SJCRH30 (cell line): ENCODE data around the gene BCL2L15. TPM values are rescaled to one million over a fixed set of nuclear protein-coding genes. Genes with fewer than 3 reads are reported as not detected.

Experiments
- DNase-seq, 2 experiments: peaks; one replicate each; pipeline ENCODE4 v3.0.0-alpha.2; 2015 to 2020
- H3K27ac ChIP-seq: fragments of 250-450 bp; sonication (Bioruptor Pico); 2 replicates; pipeline ENCODE4 v1.5.1; 2020; ENCODE audit warnings: mild to moderate bottlenecking, moderate library complexity
- H3K27me3 ChIP-seq: fragments of 250-450 bp; sonication (Bioruptor Pico); 2 replicates; pipeline ENCODE4 v1.5.1; 2020; ENCODE audit warnings: mild to moderate bottlenecking, moderate library complexity
- H3K36me3 ChIP-seq: fragments of 250-450 bp; sonication (Bioruptor Pico); 2 replicates; pipeline ENCODE4 v1.5.1; 2020; ENCODE audit warnings: mild to moderate bottlenecking, moderate library complexity
- H3K4me1 ChIP-seq: fragments of 250-450 bp; sonication (Bioruptor Pico); 2 replicates; pipeline ENCODE4 v1.5.1; 2020; ENCODE audit warnings: mild to moderate bottlenecking, moderate library complexity
- H3K4me3 ChIP-seq: fragments of 250-450 bp; sonication (Bioruptor Pico); 2 replicates; pipeline ENCODE4 v1.5.1; 2020; ENCODE audit warnings: mild to moderate bottlenecking, moderate library complexity
- H3K9me3 ChIP-seq: fragments of 250-450 bp; sonication (Bioruptor Pico); replicated peaks from 2 replicates; pipeline ENCODE4 v1.5.1; 2020; ENCODE audit warnings: mild to moderate bottlenecking, moderate library complexity
- total RNA-seq: library from RNA; depleted of rRNA; stranded (reverse); fragments of >200 nt; shearing (Covaris generic); gene quantifications from 2 replicates; pipeline ENCODE4 v1.2.3, GENCODE V29; 2014

Gene BCL2L15
- total RNA-seq, 1 experiment from 2014 or later: 0.18 TPM

DNA sequence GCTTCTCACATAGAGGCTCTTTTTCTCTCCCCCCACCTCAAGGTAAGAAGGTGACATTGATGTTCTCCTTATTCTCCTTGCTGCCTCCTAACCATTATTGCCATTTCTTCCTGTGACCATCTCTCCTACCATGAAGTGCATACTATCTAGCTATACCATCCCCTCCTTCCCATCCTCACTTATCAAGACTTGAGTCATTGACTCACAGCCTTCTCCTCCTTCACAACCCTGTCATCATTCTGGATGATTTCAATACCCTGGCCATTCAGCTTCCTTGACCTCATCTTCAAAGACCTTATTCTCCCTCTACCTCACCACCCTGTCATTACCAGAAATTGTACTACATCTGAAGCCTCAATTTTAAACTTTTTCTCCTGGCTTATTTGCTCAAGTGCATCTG is 30.9 kb upstream of the BCL2L15 start:
- no peak for DNase-seq
- Histone ChIP-seq H3K36me3 (peaks cover 3% of the 10 kb centered on the region; the same call in 1 of the 2 replicates), H3K27me3 (no peaks in the 10 kb centered on the region), H3K27ac (no peak overlapping the region), H3K4me1 (no peaks in the 10 kb centered on the region), H3K9me3 (no peaks in the 10 kb centered on the region), H3K4me3 (no peak overlapping the region)

DNA sequence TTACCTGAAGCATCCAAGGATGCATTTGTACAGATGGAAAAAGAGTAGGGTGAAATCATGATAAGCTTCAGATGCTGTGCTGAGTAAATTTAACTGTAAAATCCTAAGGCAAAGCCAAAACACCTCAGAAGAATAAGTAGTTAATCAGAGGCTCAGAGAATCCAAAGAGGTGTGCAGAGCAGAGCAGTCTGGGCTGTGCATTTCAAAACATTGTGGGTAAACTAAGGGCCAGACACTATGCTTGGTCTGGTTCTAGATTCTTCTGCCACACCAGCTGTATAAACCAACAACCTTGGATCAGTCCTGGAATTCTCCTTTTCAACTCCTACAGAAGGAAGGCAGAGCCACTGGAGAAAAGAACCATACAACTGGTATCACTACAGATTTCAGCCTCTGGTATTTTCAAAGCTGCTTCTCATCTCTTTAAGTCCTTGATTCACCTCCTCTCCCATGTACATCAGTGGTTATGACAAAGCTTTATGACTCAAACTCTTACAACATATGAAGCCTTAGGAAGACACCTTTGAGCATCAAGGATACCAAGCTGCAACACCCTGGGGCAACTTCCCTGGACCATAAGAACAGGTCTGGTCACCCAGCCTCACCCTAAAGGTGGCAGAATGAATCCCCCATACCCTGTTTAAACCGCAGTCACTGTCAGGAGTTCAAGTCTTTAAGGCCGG is 30.2 kb upstream of the BCL2L15 start:
- H3K27ac ChIP-seq: no peak overlapping the region
- H3K4me3 ChIP-seq: no peak overlapping the region
- DNase-seq: no peak
- no peaks in the 10 kb centered on the region for H3K4me1 ChIP-seq
- H3K36me3 ChIP-seq: peaks cover 4% of the 10 kb centered on the region; the same call in 1 of the 2 replicates
- H3K27me3 ChIP-seq: no peaks in the 10 kb centered on the region
- H3K9me3 ChIP-seq: no peaks in the 10 kb centered on the region

DNA sequence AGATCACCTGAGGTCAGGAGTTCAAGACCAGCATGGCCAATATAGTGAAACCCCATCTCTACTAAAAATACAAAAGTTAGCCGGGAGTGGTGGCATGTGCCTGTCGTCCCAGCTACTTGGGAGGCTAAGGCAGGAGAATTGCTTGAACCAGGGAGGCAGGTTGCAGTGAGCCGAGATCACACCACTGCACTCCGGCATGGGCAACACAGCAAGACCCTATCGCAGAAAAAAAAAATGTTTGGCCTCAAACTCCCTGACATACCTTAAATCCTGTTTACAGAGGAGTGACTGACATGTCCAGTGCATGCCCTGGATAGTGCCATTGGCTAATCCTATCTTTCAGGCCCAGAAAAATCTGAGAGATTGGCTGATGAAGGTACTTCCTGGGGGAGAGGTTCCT is 29.6 kb upstream of the BCL2L15 start:
- Histone ChIP-seq H3K9me3 (no peaks in the 10 kb centered on the region), H3K27me3 (no peaks in the 10 kb centered on the region)

DNA sequence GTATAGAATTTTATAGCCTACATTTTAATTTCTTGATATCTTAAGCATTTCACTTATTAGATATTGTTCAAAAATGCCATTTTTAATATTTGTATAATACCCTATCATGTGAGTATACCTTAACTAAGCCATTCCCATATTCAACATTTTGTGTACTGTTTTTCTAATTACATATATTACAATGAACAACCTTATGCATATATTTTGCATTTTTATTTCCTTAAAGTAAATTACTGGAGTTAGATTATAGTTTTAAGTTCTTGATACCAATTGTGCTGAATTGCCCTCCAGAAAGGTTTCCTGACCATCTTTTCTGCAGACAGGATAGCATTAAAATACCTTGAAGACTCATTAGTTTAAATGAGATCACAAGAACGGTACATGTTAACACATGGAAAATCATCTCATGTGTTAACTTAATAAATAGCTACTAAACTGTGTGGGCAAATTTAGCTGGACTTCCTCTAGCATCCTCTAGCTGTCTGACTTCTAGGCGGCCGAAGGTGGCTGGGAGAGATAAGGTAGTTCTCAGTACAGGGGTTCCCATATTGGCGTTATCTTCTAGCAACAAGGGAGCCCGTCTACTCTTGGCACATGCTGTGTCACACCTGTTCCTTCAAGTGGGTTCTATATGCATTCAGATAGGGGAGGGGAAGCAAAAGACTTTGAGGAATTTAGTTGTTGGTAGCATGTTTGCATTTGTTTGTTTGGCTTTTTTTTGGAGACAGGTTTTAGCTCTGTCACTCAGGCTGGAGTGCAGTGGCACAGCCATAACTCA is 26.7 kb upstream of the BCL2L15 start:
- Histone ChIP-seq H3K4me1 (no peaks in the 10 kb centered on the region), H3K4me3 (no peak overlapping the region), H3K27me3 (no peaks in the 10 kb centered on the region), H3K27ac (no peak overlapping the region), H3K9me3 (no peaks in the 10 kb centered on the region), H3K36me3 (peaks cover 27% of the 10 kb centered on the region)
- no peak for DNase-seq

More for the DNA sequence above, 29.6 kb upstream of the BCL2L15 start:
- Histone ChIP-seq H3K27ac (no peak overlapping the region), H3K4me3 (no peak overlapping the region), H3K4me1 (no peaks in the 10 kb centered on the region), H3K36me3 (peaks cover 8% of the 10 kb centered on the region)
- no peak for DNase-seq

DNA sequence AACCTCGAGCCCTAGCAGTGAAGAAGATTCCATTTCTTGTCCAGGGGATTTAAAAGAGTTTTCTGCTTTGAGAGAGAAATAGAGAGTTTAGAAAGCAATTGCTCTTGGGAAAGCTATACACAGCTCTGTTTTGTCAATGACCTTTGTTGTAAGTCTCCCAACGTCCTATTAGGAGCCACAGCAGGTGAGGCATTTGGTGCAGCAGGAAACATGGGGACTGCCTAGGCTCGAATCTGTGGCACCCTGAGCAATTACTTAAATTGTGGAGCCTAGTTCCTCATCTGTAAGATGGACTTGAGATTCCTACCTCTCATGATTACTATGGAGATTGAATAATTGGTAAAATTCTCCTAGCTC is 25.9 kb upstream of the BCL2L15 start:
- Histone ChIP-seq H3K27me3 (no peaks in the 10 kb centered on the region), H3K36me3 (peaks cover 35% of the 10 kb centered on the region), H3K4me1 (no peaks in the 10 kb centered on the region), H3K4me3 (no peak overlapping the region), H3K9me3 (no peaks in the 10 kb centered on the region), H3K27ac (no peak overlapping the region)
- DNase-seq: no peak

DNA sequence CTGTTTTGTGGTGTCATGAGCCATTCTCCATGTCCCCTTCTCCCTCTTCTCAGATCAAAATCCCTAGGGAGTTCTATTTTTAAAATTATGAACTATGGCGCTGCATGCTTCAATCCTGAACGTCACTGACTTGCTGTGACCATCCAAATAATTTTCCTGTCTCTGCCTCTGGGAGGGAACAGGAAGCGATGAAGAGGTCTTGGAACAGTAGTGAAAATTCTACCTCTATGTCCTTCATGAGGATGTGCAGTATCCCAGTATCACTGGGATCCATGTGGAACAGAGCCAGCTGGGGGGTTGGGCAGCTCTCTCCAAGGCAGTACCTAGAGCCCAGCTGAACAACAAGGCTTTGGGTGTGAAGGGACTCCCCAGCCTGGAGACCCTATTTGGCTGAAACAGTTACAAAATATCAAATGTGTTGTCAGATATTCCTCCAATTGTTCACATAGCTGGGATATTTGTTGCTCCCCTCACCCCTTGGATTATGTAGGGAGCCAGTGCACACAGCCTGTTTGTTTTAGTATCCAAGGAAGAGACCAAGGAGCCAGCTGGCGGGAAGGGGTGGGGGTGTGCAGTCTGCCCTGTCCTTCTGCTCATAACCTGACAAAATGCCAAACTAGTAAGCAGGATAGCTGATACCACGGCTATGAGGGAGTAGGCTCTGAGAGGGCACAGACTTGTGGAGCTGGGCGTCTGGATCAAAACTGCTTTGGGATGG is 25.4 kb upstream of the BCL2L15 start:
- H3K4me3 ChIP-seq: no peak overlapping the region
- no peaks in the 10 kb centered on the region for H3K27me3 ChIP-seq
- no peaks in the 10 kb centered on the region for H3K4me1 ChIP-seq
- DNase-seq: peak; percentile 15 to 30
- H3K9me3 ChIP-seq: no peaks in the 10 kb centered on the region
- H3K27ac ChIP-seq: no peak overlapping the region
- peaks cover 40% of the 10 kb centered on the region for H3K36me3 ChIP-seq

DNA sequence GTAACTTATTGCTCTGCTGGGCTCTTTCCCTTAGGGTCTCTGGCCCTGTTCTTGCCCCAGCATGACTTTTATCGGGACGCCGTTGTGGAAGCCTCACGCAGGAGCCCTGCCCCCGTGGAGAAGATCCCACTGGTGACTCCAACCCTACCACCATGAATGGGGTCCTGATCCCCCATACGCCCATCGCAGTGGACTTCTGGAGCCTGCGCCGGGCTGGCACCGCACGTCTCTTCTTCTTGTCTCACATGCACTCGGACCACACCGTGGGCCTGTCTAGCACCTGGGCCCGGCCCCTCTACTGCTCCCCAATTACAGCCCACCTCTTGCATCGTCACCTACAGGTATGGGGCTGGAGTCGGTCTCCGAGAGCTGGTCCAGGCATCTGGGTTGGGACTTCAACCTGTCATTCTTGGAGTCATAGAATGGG is 18.1 kb upstream of the BCL2L15 start:
- 0 out of 2 replicates have a peak, but pooled peaks cover 2% of the 10 kb centered on the region for H3K4me1 ChIP-seq
- peak overlapping the region; percentile 80 for H3K4me3 ChIP-seq
- peaks cover 18% of the 10 kb centered on the region for H3K36me3 ChIP-seq
- H3K9me3 ChIP-seq: no peaks in the 10 kb centered on the region
- peak overlapping the region; percentile 69 for H3K27ac ChIP-seq
- H3K27me3 ChIP-seq: no peaks in the 10 kb centered on the region
- peak in 1 of 2 experiments; percentile 34 for DNase-seq

DNA sequence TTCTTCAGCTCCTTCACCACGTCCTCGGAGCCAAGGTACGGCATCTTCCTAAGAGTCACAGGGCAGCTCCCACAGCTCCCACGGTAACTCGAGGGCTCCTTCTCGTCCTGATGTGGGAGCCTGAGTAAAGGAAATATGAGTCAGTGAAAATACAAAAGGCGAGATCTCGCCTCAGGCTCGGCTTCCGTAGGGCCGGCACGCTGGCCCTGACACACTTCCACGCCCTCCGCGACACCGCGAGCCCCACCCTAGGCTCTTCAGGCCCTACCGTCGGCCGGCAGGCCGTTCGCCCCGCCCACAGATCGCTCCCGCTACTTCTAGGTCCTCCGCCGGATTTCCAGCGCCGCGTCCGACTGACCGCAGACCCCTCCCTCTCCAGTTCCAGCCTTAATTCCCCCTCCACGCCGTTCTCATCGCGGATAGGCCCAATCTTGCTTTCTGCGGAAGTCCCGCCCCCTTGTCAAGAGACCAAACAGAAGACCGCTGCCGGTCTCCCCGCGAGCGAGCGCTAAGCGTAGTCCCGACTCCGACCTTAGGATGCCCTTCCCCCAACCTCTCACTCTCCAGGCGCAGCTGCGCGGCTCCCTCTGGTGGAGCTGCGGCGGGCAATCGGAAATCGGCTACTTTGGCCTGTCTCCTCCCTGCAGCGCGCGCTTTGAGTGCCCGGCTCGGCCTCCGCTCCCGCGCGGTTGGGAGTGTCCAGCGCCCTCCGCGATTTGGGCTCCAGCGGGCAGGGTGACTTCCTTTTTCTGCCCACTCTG is 17.5 kb upstream of the BCL2L15 start, which contains the start of the genes AP4B1 and DCLRE1B:
Gene AP4B1, minus strand, starts transcription at position 126 of the 761 bp plus-strand sequence. Its CDS starts 82 bp downstream, at position 44.
Gene DCLRE1B, plus strand, starts transcription at position 653 of the 761 bp plus-strand sequence. CDS start 261 bp downstream, outside the sequence.
- Histone ChIP-seq H3K4me1 (0 out of 2 replicates have a peak, but pooled peaks cover 2% of the 10 kb centered on the region), H3K36me3 (peaks cover 18% of the 10 kb centered on the region), H3K27ac (peak within 1 kb of the TSS; percentile 69), H3K9me3 (no peaks in the 10 kb centered on the region), H3K27me3 (no peaks in the 10 kb centered on the region), H3K4me3 (peak within 1 kb of the TSS; percentile 80)
- peak; percentile 99 for DNase-seq

DNA sequence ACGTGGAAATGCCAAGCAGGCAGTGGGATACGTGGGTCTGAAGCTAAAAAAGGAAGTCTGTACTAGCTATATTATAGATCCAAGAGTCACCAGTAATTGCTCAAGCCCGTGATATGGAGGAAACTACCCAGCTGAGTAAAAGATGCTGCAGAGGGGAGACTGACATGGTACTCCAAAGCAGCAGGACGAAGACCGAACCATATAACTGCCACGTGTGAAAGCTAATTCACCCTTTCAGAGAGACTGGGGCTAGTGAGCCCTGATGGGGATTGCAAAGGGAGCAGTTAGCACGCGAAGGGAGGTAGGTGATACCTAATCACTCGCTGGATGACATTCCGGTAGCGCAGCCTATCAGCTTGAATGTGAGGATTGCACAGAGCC is 16.9 kb upstream of the BCL2L15 start:
- DNase-seq: no peak
- peak overlapping the region; percentile 80 for H3K4me3 ChIP-seq
- peaks cover 15% of the 10 kb centered on the region for H3K36me3 ChIP-seq

DNA sequence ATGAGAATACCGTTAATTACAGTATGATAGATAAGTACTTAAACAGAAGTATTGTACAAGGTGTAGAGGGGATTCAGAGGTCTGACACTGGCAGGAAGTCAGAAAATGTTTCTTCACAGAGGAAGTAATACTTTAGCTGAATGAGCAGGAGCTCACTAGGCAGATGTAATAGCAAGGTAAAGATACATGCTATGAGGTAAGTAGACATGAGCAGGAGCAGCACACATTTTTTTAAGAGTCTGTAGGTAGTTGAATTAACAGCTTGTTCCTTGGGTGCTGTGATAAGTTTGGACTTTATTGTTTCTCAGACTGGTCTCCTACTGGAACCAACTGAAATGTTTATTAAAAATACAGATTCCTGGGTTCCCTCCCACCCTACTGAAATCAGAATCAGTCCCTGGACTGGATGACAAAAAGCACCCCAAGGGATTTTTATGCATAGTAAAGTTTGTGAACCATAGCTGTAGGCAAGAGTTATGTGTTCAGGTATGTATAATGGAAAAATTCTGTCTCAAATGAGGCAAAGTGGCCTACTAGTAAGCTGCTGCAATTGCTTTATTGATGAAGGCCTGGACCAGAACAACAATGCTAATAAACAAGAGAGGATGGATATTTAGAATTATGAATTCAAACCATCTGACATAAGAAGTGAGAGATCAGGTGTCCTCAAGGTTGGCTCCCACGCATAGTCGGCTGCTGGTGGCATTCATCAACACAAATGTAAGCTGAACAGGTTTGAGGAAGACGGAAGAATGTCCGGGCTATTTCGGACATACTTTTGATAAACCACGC is 16.3 kb upstream of the BCL2L15 start:
- H3K4me3 ChIP-seq: peak overlapping the region; percentile 80
- peak overlapping the region; percentile 69 for H3K27ac ChIP-seq
- H3K4me1 ChIP-seq: 0 out of 2 replicates have a peak, but pooled peaks cover 2% of the 10 kb centered on the region
- H3K27me3 ChIP-seq: no peaks in the 10 kb centered on the region
- peaks cover 9% of the 10 kb centered on the region for H3K36me3 ChIP-seq
- H3K9me3 ChIP-seq: no peaks in the 10 kb centered on the region
- DNase-seq: no peak

More for the DNA sequence above, 16.9 kb upstream of the BCL2L15 start:
- Histone ChIP-seq H3K9me3 (no peaks in the 10 kb centered on the region), H3K4me1 (0 out of 2 replicates have a peak, but pooled peaks cover 2% of the 10 kb centered on the region), H3K27ac (peak overlapping the region; percentile 69), H3K27me3 (no peaks in the 10 kb centered on the region)

DNA sequence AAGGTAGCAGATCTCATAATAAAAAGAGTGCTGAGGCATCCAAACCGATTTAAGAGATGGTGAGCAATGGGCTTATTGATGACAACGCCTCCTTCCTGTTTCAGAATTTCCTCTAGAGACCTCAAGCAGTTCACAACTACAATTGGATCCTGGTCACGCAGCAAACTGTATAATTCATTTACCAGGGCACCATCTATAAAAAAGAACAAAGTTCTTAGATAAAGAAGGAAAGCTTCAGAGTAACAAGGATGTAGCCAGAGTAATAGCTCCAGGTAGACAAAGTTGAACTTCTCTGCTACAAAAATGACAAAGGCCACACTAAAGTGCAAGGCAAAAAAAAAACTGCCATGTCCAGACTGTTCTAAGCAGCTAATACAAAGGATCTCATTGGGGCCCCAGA is 13.8 kb upstream of the BCL2L15 start:
- Histone ChIP-seq H3K36me3 (peaks cover 8% of the 10 kb centered on the region; the same call in 1 of the 2 replicates), H3K4me1 (0 out of 2 replicates have a peak, but pooled peaks cover 2% of the 10 kb centered on the region), H3K4me3 (no peak overlapping the region), H3K27ac (no peak overlapping the region), H3K27me3 (no peaks in the 10 kb centered on the region), H3K9me3 (no peaks in the 10 kb centered on the region)
- no peak for DNase-seq

DNA sequence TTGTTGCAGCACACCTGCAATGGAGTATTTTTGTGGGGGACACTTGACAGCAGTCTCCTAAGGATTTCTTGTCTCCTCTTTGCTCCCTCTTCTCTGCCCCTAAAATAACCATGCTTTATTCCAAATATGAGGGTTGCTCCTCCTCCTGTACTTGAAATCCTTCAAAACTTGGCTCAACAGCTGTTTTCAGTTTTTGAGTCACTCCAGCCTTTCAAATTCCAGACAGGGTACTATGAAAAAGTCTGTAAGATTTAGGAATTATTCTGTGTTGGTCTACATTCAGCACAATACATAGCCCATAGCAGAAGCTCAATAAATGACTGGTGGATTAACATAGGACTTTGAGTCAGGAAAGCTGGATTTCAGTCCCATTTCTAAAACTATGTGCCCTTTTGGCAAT is 11.7 kb upstream of the BCL2L15 start:
- H3K4me1 ChIP-seq: 0 out of 2 replicates have a peak, but pooled peaks cover 2% of the 10 kb centered on the region
- no peak for DNase-seq
- no peak overlapping the region for H3K4me3 ChIP-seq
- no peaks in the 10 kb centered on the region for H3K9me3 ChIP-seq
- H3K36me3 ChIP-seq: peaks cover 8% of the 10 kb centered on the region
- no peaks in the 10 kb centered on the region for H3K27me3 ChIP-seq
- H3K27ac ChIP-seq: no peak overlapping the region

DNA sequence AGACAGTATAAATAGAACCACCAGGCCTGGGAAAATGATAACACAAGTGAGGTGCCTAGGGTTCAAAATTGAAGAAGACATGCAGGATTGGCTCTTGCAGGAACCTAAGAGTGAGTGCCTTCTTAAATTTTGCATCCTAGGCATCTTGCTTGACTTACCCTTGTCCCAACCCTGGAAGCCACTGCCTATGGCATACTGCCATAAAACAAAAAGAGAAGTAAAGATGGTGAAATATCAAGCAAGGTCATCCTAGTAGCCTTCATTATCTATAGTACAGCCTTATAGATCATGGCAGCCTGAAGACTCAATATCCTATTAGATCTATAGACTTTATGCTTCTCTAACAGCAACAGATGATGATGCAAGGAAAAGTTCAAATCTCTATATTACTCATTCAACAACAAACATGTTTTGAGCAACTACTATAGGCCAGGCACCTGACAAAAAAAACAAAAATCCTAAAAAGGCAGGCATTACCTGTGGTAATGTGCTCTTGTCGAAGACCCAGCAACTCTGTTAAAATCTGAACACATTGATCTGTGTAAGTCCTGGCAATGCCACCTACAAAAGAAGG is 10.9 kb upstream of the BCL2L15 start:
- Histone ChIP-seq H3K4me3 (no peak overlapping the region), H3K27me3 (no peaks in the 10 kb centered on the region), H3K4me1 (no peaks in the 10 kb centered on the region), H3K9me3 (no peaks in the 10 kb centered on the region), H3K27ac (no peak overlapping the region), H3K36me3 (peaks cover 8% of the 10 kb centered on the region)
- DNase-seq: no peak
